Gastrocnemius medialis (tissue), 4 donors: Measurements from ENCODE around the gene GNGT2.

Experiments
- CTCF ChIP-seq, 5 experiments: fragments of 450-650 bp in 3 of 5; fragments of 200-600 bp in 2 of 5; sonication (generic) in 2 of 5; IDR thresholded peaks in 4 of 5; conservative IDR thresholded peaks in 1 of 5; 1 replicate in 4 of 5; 2 replicates in 1 of 5; pipeline ENCODE4 v1.5.1; 2016 to 2019; ENCODE audit warnings: antibody characterized with exemption in 5 of 5, mild to moderate bottlenecking in 3 of 5, moderate library complexity in 3 of 5
- POLR2A ChIP-seq, 2 donors: fragments of 450-650 bp; IDR thresholded peaks; one replicate each; pipeline ENCODE4 v1.6.1; 2017; ENCODE audit warnings: antibody characterized with exemption in 2 of 2, mild to moderate bottlenecking in 2 of 2, moderate library complexity in 2 of 2

- TF ChIP-seq CTCF (IDR thresholded peaks at IDR 0.05 in 4 of 5, conservative IDR thresholded peaks at IDR 0.05 in 1 of 5) (peak; percentile 11 to 45 (median 32)), POLR2A (IDR thresholded peaks at IDR 0.05) (peak; percentile 58 to 63)
Observed at GRCh38 chr17:49191917-49192741, 18.2 kb downstream of the GNGT2 start.
